GM23338 (cell line): ENCODE measurements around the gene SLC25A26.

Source experiments
- CREB1 ChIP-seq: fragments of 250-450 bp; sonication (Bioruptor Pico); IDR thresholded peaks from 2 replicates; pipeline ENCODE4 v1.5.0; 2020; ENCODE audit warnings: low read depth, mild to moderate bottlenecking, moderate library complexity
- EZH2 ChIP-seq: fragments of 200-600 bp; sonication (generic); IDR thresholded peaks from one replicate; pipeline ENCODE4 v1.8.0; 2017; ENCODE audit warnings: antibody characterized with exemption, mild to moderate bottlenecking, low read depth; ENCODE audit not compliant: unreplicated experiment
- EZH2phosphoT487 ChIP-seq: fragments of 200-600 bp; sonication (generic); IDR thresholded peaks from one replicate; pipeline ENCODE4 v1.8.1; 2018; ENCODE audit warnings: antibody characterized with exemption; ENCODE audit not compliant: unreplicated experiment
- JUNB ChIP-seq: IDR thresholded peaks from one replicate; pipeline ENCODE4 v1.6.1; 2016; ENCODE audit warnings: antibody characterized with exemption; ENCODE audit not compliant: unreplicated experiment
- NANOG ChIP-seq: IDR thresholded peaks from 2 replicates; pipeline ENCODE4 v1.6.1; 2016; ENCODE audit warnings: antibody characterized with exemption, borderline replicate concordance
- POLR2AphosphoS5 ChIP-seq: IDR thresholded peaks from 2 replicates; pipeline ENCODE4 v1.6.1; 2016; ENCODE audit warnings: antibody characterized with exemption, low read depth
- STAT1 ChIP-seq: IDR thresholded peaks from one replicate; pipeline ENCODE4 v1.6.1; 2016; ENCODE audit warnings: antibody characterized with exemption; ENCODE audit not compliant: unreplicated experiment
- ZNF114 ChIP-seq: fragments of 250-450 bp; sonication (Bioruptor Pico); IDR thresholded peaks from 2 replicates; pipeline ENCODE4 v1.5.0; 2020; ENCODE audit warnings: mild to moderate bottlenecking, moderate library complexity
- ZNF331 ChIP-seq: fragments of 250-450 bp; sonication (Bioruptor Pico); IDR thresholded peaks from 2 replicates; pipeline ENCODE4 v1.5.0; 2020; ENCODE audit warnings: low read depth, mild to moderate bottlenecking, moderate library complexity
- TF ChIP-seq, protein P1 (sequence below), 2 experiments: fragments of 200-600 bp in 1 of 2; sonication (generic) in 1 of 2; conservative IDR thresholded peaks; 2 replicates each; pipeline versions ENCODE4 v1.5.1 to v1.6.1; 2016 to 2017; ENCODE audit warnings: antibody characterized with exemption in 2 of 2, low read depth in 2 of 2, mild to moderate bottlenecking in 2 of 2, moderate library complexity in 1 of 2
- TF ChIP-seq, protein P2 (sequence below): IDR thresholded peaks from one replicate; pipeline ENCODE4 v1.6.1; 2018; ENCODE audit warnings: antibody characterized with exemption; ENCODE audit not compliant: unreplicated experiment
- TF ChIP-seq, protein P3 (sequence below): fragments of 250-450 bp; sonication (Bioruptor Pico); IDR thresholded peaks from 2 replicates; pipeline ENCODE4 v1.5.0; 2020; ENCODE audit warnings: mild to moderate bottlenecking, moderate library complexity
- TF ChIP-seq, protein P4 (sequence below): IDR thresholded peaks from 2 replicates; pipeline ENCODE4 v1.6.1; 2016; ENCODE audit warnings: antibody characterized with exemption

DNA sequence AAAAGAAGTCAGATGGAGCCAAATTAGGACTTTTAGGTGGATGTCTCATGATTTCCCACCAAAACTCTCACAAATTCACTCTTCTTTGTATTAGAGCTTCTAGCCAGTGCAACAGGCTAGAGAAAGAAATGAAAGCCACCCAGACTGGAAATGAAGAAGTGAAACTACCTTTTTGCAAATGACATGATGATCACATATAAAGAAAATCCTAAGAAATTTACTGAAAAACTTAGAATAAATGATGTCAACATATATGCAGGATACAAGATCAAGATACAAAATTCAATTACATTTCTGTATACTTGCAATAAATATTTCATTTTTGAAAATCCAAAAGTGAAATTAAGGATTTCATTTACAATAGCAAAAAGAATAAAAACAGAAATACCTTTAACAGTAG, 169.2 kb downstream of the SLC25A26 start:
- TF ChIP-seq, protein P1, sequence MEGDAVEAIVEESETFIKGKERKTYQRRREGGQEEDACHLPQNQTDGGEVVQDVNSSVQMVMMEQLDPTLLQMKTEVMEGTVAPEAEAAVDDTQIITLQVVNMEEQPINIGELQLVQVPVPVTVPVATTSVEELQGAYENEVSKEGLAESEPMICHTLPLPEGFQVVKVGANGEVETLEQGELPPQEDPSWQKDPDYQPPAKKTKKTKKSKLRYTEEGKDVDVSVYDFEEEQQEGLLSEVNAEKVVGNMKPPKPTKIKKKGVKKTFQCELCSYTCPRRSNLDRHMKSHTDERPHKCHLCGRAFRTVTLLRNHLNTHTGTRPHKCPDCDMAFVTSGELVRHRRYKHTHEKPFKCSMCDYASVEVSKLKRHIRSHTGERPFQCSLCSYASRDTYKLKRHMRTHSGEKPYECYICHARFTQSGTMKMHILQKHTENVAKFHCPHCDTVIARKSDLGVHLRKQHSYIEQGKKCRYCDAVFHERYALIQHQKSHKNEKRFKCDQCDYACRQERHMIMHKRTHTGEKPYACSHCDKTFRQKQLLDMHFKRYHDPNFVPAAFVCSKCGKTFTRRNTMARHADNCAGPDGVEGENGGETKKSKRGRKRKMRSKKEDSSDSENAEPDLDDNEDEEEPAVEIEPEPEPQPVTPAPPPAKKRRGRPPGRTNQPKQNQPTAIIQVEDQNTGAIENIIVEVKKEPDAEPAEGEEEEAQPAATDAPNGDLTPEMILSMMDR (conservative IDR thresholded peaks at IDR 0.05; ENCODE audit: low read depth in 2 of 2) = no peak
- TF ChIP-seq EZH2 (no peak), EZH2phosphoT487 (no peak), POLR2AphosphoS5 (no peak), CREB1 (CRISPR knock-in tag) (no peak), NANOG (no peak), STAT1 (no peak), JUNB (no peak), ZNF331 (CRISPR knock-in tag) (no peak), ZNF114 (CRISPR knock-in tag) (no peak)
- TF ChIP-seq, protein P2, sequence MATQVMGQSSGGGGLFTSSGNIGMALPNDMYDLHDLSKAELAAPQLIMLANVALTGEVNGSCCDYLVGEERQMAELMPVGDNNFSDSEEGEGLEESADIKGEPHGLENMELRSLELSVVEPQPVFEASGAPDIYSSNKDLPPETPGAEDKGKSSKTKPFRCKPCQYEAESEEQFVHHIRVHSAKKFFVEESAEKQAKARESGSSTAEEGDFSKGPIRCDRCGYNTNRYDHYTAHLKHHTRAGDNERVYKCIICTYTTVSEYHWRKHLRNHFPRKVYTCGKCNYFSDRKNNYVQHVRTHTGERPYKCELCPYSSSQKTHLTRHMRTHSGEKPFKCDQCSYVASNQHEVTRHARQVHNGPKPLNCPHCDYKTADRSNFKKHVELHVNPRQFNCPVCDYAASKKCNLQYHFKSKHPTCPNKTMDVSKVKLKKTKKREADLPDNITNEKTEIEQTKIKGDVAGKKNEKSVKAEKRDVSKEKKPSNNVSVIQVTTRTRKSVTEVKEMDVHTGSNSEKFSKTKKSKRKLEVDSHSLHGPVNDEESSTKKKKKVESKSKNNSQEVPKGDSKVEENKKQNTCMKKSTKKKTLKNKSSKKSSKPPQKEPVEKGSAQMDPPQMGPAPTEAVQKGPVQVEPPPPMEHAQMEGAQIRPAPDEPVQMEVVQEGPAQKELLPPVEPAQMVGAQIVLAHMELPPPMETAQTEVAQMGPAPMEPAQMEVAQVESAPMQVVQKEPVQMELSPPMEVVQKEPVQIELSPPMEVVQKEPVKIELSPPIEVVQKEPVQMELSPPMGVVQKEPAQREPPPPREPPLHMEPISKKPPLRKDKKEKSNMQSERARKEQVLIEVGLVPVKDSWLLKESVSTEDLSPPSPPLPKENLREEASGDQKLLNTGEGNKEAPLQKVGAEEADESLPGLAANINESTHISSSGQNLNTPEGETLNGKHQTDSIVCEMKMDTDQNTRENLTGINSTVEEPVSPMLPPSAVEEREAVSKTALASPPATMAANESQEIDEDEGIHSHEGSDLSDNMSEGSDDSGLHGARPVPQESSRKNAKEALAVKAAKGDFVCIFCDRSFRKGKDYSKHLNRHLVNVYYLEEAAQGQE = no peak
- TF ChIP-seq, protein P3, sequence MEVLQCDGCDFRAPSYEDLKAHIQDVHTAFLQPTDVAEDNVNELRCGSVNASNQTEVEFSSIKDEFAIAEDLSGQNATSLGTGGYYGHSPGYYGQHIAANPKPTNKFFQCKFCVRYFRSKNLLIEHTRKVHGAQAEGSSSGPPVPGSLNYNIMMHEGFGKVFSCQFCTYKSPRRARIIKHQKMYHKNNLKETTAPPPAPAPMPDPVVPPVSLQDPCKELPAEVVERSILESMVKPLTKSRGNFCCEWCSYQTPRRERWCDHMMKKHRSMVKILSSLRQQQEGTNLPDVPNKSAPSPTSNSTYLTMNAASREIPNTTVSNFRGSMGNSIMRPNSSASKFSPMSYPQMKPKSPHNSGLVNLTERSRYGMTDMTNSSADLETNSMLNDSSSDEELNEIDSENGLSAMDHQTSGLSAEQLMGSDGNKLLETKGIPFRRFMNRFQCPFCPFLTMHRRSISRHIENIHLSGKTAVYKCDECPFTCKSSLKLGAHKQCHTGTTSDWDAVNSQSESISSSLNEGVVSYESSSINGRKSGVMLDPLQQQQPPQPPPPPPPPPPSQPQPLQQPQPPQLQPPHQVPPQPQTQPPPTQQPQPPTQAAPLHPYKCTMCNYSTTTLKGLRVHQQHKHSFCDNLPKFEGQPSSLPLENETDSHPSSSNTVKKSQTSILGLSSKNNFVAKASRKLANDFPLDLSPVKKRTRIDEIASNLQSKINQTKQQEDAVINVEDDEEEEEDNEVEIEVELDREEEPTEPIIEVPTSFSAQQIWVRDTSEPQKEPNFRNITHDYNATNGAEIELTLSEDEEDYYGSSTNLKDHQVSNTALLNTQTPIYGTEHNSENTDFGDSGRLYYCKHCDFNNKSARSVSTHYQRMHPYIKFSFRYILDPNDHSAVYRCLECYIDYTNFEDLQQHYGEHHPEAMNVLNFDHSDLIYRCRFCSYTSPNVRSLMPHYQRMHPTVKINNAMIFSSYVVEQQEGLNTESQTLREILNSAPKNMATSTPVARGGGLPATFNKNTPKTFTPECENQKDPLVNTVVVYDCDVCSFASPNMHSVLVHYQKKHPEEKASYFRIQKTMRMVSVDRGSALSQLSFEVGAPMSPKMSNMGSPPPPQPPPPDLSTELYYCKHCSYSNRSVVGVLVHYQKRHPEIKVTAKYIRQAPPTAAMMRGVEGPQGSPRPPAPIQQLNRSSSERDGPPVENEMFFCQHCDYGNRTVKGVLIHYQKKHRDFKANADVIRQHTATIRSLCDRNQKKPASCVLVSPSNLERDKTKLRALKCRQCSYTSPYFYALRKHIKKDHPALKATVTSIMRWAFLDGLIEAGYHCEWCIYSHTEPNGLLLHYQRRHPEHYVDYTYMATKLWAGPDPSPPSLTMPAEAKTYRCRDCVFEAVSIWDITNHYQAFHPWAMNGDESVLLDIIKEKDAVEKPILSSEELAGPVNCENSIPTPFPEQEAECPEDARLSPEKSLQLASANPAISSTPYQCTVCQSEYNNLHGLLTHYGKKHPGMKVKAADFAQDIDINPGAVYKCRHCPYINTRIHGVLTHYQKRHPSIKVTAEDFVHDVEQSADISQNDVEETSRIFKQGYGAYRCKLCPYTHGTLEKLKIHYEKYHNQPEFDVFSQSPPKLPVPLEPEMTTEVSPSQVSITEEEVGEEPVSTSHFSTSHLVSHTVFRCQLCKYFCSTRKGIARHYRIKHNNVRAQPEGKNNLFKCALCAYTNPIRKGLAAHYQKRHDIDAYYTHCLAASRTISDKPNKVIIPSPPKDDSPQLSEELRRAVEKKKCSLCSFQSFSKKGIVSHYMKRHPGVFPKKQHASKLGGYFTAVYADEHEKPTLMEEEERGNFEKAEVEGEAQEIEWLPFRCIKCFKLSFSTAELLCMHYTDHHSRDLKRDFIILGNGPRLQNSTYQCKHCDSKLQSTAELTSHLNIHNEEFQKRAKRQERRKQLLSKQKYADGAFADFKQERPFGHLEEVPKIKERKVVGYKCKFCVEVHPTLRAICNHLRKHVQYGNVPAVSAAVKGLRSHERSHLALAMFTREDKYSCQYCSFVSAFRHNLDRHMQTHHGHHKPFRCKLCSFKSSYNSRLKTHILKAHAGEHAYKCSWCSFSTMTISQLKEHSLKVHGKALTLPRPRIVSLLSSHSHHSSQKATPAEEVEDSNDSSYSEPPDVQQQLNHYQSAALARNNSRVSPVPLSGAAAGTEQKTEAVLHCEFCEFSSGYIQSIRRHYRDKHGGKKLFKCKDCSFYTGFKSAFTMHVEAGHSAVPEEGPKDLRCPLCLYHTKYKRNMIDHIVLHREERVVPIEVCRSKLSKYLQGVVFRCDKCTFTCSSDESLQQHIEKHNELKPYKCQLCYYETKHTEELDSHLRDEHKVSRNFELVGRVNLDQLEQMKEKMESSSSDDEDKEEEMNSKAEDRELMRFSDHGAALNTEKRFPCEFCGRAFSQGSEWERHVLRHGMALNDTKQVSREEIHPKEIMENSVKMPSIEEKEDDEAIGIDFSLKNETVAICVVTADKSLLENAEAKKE = no peak
- TF ChIP-seq, protein P4, sequence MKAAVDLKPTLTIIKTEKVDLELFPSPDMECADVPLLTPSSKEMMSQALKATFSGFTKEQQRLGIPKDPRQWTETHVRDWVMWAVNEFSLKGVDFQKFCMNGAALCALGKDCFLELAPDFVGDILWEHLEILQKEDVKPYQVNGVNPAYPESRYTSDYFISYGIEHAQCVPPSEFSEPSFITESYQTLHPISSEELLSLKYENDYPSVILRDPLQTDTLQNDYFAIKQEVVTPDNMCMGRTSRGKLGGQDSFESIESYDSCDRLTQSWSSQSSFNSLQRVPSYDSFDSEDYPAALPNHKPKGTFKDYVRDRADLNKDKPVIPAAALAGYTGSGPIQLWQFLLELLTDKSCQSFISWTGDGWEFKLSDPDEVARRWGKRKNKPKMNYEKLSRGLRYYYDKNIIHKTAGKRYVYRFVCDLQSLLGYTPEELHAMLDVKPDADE = no peak
